Stomach smooth muscle (tissue), 2 donors: Measurements from ENCODE around the gene MRFAP1.

Experiments
- H3K27ac ChIP-seq: one replicate; pipeline ENCODE4 v1.7.0; 2013; ENCODE audit warnings: mild to moderate bottlenecking, low read length, inconsistent platforms
- H3K27me3 ChIP-seq, 2 donors: one replicate each; pipeline ENCODE4 v1.7.0; 2013; ENCODE audit warnings: low read length in 2 of 2; ENCODE audit not compliant: insufficient read depth in 2 of 2, control insufficient read depth in 1 of 2
- H3K36me3 ChIP-seq, 2 donors: one replicate each; pipeline ENCODE4 v1.7.0; 2013; ENCODE audit warnings: low read length in 2 of 2; ENCODE audit not compliant: control insufficient read depth in 2 of 2, insufficient read depth in 2 of 2
- H3K4me1 ChIP-seq: one replicate; pipeline ENCODE4 v1.7.0; 2013; ENCODE audit warnings: low read length; ENCODE audit not compliant: control insufficient read depth, insufficient read depth
- H3K4me3 ChIP-seq, 2 donors: one replicate each; pipeline ENCODE4 v1.7.0; 2013; ENCODE audit warnings: low read length in 2 of 2
- H3K9ac ChIP-seq, 2 donors: one replicate each; pipeline ENCODE4 v1.7.0; 2013; ENCODE audit warnings: low read length in 2 of 2, mild to moderate bottlenecking in 1 of 2
- H3K9me3 ChIP-seq, 2 donors: one replicate each; pipeline ENCODE4 v1.7.0; 2013; ENCODE audit warnings: low read length in 2 of 2; ENCODE audit not compliant: control insufficient read depth in 2 of 2
- donor health status: healthy.
- donor health status: Pancreatic carcinoma.

Gene MRFAP1

GRCh38 chr4:6684656-6685055 lies 44.2 kb downstream of the MRFAP1 start:
- Histone ChIP-seq H3K27ac (no peak overlapping the region), H3K4me3 (no peak overlapping the region), H3K9me3 (no peaks in the 10 kb centered on the region), H3K9ac (no peak overlapping the region), H3K4me1 (peaks cover 5% of the 10 kb centered on the region), H3K27me3 (no peaks in the 10 kb centered on the region), H3K36me3 (peaks cover 0 to 2% of the 10 kb centered on the region in 2 donors)

GRCh38 chr4:6686104-6686787 lies 45.8 kb downstream of the MRFAP1 start:
- H3K9me3 ChIP-seq: no peaks in the 10 kb centered on the region
- H3K27me3 ChIP-seq: no peaks in the 10 kb centered on the region
- H3K36me3 ChIP-seq: no peaks in the 10 kb centered on the region
- H3K4me1 ChIP-seq: peaks cover 5% of the 10 kb centered on the region
- H3K4me3 ChIP-seq: no peak overlapping the region
- no peak overlapping the region for H3K9ac ChIP-seq
- no peak overlapping the region for H3K27ac ChIP-seq

- no peak overlapping the region for H3K27ac ChIP-seq
- peaks cover 8% of the 10 kb centered on the region for H3K4me1 ChIP-seq
- H3K36me3 ChIP-seq: no peaks in the 10 kb centered on the region
- H3K27me3 ChIP-seq: no peaks in the 10 kb centered on the region
- H3K9ac ChIP-seq: no peak overlapping the region
- H3K9me3 ChIP-seq: no peaks in the 10 kb centered on the region
- no peak overlapping the region for H3K4me3 ChIP-seq
These were observed 47.7 kb downstream of the MRFAP1 start for GRCh38 chr4:6687947-6688878.

GRCh38 chr4:6688879-6689505 lies 48.5 kb downstream of the MRFAP1 start:
- Histone ChIP-seq H3K27me3 (no peaks in the 10 kb centered on the region), H3K27ac (no peak overlapping the region), H3K9me3 (no peaks in the 10 kb centered on the region), H3K4me1 (peaks cover 8% of the 10 kb centered on the region), H3K36me3 (no peaks in the 10 kb centered on the region), H3K4me3 (no peak overlapping the region), H3K9ac (no peak overlapping the region)

- Histone ChIP-seq H3K4me3 (no peak overlapping the region), H3K27me3 (no peaks in the 10 kb centered on the region), H3K36me3 (no peaks in the 10 kb centered on the region), H3K4me1 (peaks cover 8% of the 10 kb centered on the region), H3K27ac (no peak overlapping the region), H3K9me3 (no peaks in the 10 kb centered on the region), H3K9ac (no peak overlapping the region)
These were observed 49.0 kb downstream of the MRFAP1 start for GRCh38 chr4:6689506-6689960.
